Measurements from ENCODE around the gene KIF5C. TPM values are rescaled to one million over a fixed set of nuclear protein-coding genes. Genes with fewer than 3 reads are reported as not detected.

The KIF5C gene
- total RNA-seq, 8 experiments from 2014 or later, result 0.31 to 271 (median 222) TPM

DNA sequence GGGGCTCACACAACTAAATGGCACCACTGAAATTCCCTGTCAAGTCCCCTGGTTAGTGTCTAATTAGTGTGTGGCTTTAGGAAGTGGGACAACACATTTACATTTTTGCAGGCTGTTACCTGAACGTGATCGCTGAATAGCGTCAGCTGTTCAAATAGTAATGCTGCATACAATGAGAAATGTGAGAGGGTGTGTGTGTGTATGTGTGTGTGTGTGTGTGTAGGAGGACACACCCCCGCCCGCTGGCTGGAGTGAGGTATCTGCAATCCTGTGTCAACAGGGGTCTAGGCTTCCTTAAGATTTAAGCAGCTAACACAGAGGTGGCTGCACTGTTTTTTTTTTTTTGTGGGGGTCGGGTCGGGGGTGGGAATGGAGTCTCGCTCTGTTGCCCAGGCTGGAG lies 158.7 kb downstream of the KIF5C start:
- Histone ChIP-seq H3K4me1 (replicated peaks in 1 of 2) (peaks cover 0 to 6% of the 10 kb centered on the region in 2 donors), H3K27ac (no peak overlapping the region), H3K4me3 (no peak overlapping the region)
- 40 to 90% (median 80%) methylated on average over 1 to 3 of the region's 8 CpGs; no CpG with 5 or more reads in 5 of the 10 experiments for WGBS, 10 experiments
- in situ Hi-C loops (cut with MboI; ENCODE audit: low pct_unique_long_range_greater_than_20kb in 2 of 9, low sequenced_read_pairs in 9 of 9, unreplicated experiment in 9 of 9), result loop anchor here in 2 of 9 experiments (25.0 kb wide), 2 partner anchors 279 to 529 kb away; no protein-coding TSS in a partner anchor
- ATAC-seq (replicated peaks in 6 of 8), result peak in 1 of 8 experiments; percentile 19

DNA sequence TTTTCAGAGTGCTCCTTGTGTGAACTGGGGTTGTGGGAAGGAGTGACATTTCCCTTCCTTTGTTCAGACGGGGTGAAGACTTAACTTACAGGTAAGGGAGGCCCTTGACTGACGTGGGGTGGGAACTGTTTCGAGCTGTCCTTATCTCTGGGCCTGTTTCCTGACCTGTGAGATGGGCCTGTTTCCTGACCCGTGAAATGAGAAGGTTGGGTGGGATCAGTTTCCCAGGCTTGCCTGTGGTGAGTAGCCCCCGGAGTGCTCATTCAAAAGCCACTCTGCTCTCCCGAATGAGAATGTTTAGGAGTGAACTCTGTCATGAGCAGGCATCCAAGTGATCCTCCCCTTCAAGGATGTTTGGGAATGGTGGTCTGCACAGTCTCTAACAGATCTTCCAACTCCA lies 159.4 kb downstream of the KIF5C start:
- WGBS, 10 experiments, result 20 to 90% (median 78%) methylated on average over 1 to 5 of the region's 6 CpGs; no CpG with 5 or more reads in 1 of the 10 experiments
- ATAC-seq (replicated peaks in 6 of 8), result no peak
- no peak overlapping the region for H3K4me3 ChIP-seq
- H3K27ac ChIP-seq, result no peak overlapping the region
- in situ Hi-C loops (cut with MboI; ENCODE audit: low pct_unique_long_range_greater_than_20kb in 2 of 9, low sequenced_read_pairs in 9 of 9, unreplicated experiment in 9 of 9), result loop anchor here in 2 of 9 experiments (25.0 kb wide), 2 partner anchors 278 to 528 kb away; no protein-coding TSS in a partner anchor
- no peaks in the 10 kb centered on the region for H3K4me1 ChIP-seq (replicated peaks in 1 of 2)

DNA sequence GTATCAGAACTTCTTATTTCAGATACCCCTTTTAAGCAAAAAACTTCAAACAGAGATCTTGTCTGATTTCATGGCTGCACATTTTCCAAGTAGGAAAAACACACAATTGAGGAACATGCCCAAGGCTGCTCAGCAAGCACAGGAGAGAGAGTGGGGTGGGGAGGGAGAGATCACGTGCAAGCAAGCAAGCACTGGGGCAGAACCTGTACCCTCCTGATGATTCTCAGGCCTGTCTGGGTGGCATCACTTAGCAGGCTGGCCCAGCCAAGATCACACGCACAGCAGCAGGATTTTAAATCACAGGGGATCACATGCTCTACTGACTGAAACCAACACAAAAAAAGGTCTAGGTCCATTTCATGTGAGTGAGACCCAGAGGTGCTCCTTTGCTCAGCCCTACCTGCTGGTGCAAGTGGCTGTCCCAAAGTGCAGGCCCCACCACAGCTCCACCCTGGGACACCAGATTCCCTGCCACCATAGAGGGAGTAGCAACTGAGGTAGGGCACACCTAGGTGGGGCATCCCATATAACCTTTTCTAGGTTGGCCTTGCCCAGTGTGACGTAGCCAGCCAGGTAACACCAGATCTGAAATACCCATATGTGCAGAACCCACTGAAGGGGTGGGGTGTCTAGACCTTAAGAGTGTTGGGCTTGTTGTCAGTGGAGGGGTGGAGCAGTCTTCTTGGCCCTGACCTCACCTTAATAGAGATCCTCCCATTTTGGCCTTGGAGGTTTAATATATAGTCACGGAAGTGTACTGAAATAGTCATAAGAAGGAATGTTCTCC lies 161.7 kb downstream of the KIF5C start:
- in situ Hi-C loops (cut with MboI; ENCODE audit: low pct_unique_long_range_greater_than_20kb in 2 of 9, low sequenced_read_pairs in 9 of 9, unreplicated experiment in 9 of 9), result loop anchor here in 2 of 9 experiments (25.0 kb wide), 2 partner anchors 276 to 526 kb away; no protein-coding TSS in a partner anchor
- Histone ChIP-seq H3K4me3 (no peak overlapping the region), H3K4me1 (replicated peaks in 1 of 2) (no peaks in the 10 kb centered on the region), H3K27ac (no peak overlapping the region)
- no peak for ATAC-seq (replicated peaks in 6 of 8)
- 81 to 100% (median 100%) methylated on average over 1 to 3 of the region's 4 CpGs; no CpG with 5 or more reads in 4 of the 10 experiments for WGBS, 10 experiments

DNA sequence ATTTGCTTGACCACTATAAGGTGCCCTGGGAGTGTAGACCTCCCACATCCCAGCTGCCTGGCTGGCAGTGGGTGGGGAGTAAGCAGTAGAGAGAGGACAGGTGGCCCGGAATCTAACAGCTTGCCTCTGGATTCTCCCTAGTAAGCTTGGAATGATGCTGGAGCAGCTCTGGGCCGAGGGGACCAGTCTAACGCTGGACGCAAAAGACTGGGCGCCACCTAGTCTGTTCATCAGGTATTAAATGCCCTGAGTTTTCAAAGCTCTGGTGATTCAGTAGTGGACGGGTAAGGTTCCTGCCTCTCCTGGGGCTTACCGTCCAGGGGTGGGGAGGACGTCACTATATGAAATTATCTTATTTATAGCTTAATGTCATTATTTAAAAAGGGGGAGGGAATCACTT lies 162.8 kb downstream of the KIF5C start:
- Histone ChIP-seq H3K27ac (no peak overlapping the region), H3K4me1 (replicated peaks in 1 of 2) (no peaks in the 10 kb centered on the region), H3K4me3 (no peak overlapping the region)
- in situ Hi-C loops (cut with MboI; ENCODE audit: low pct_unique_long_range_greater_than_20kb in 2 of 9, low sequenced_read_pairs in 9 of 9, unreplicated experiment in 9 of 9), result loop anchor here in 2 of 9 experiments (25.0 kb wide), 2 partner anchors 274 to 524 kb away; no protein-coding TSS in a partner anchor
- 0 to 83% (median 78%) methylated on average over 1 to 4 of the region's 8 CpGs; no CpG with 5 or more reads in 5 of the 10 experiments for WGBS, 10 experiments
- peak in 5 of 8 experiments; percentile 13 to 24 (median 19) for ATAC-seq (replicated peaks in 6 of 8)

DNA sequence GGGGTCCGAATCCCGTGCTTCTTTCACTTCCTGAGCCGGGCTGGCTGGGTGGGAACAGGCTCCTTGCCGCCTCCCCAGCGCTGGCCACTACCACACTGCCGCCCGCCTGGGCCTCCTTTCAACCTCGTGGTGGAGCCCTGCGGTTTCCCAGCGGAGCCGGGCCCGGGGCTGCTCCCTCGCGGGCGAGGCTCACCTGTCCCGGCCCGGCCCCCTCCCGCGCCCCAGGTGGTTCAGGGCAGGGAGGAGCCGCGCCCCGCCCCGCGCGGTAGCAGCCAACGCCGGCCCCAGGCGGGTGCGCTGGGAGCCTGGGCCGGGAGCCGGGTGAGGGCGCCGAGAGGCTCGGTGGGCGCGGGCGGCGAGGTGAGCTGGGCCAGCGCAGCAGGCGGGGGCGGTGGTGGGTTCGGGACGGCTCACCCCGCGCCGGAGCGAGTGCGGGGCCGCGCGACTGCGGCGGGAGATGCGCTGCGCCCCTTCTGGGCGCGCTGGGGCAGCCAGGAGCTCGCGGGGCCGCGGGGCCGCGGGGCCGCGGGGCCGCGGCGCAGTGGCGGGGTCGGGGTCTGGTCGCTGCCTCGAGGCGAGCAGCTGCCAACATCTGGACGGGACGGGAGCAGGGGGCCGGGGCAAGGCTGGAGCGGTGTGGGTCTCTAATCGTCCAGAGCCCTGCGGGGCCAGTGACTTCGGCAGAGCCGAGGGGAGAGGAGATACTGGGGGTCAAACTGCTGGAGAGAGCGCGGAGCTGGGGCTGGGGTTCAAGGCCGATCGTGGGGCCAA lies 163.6 kb downstream of the KIF5C start, which contains the start of gene LYPD6B:
Gene LYPD6B (plus strand): TSS at position 258 of the 771 bp plus-strand sequence. CDS start 92,250 bp downstream, outside the sequence.
- 0 to 5% methylated on average over 1 to 4 of the region's 85 CpGs; no CpG with 5 or more reads in 8 of the 10 experiments for WGBS, 10 experiments
- H3K4me1 ChIP-seq (replicated peaks in 1 of 2), result no peaks in the 10 kb centered on the region
- H3K27ac ChIP-seq, result no peak within 1 kb of the TSS
- ATAC-seq (replicated peaks in 6 of 8), result peak; percentile 24 to 92 (median 86)
- peak within 1 kb of the TSS; percentile 29 to 41 (median 35) for H3K4me3 ChIP-seq
- in situ Hi-C loops (cut with MboI; ENCODE audit: low pct_unique_long_range_greater_than_20kb in 2 of 9, low sequenced_read_pairs in 9 of 9, unreplicated experiment in 9 of 9), result loop anchor here in 2 of 9 experiments (25.0 kb wide), 2 partner anchors 274 to 524 kb away; no protein-coding TSS in a partner anchor

DNA sequence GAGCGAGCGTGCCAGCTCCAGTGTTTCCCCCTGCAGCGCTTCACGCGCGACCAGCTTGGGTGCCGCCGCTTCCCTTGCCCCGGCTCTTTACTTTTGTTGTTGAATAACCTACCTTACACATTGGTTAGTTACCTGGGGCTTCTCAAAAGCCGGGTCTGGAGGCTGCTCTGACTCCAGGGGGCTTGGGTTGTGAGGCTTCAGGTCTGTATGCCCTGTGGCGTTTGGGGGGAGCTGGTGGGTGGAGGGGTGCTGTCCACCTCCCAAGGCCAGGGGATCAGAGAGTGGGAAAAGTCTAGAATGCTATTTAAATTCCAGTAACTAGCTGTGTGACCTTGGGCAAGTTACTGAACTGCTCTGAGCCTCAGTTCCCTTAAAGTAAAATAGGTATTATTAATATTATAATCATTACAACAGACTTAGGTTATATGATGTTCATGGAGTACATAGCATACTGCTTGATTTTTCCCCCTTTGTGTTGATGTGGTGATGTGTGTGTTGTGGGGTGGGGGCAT lies 164.2 kb downstream of the KIF5C start:
- WGBS, 10 experiments, result 0 to 100% (median 20%) methylated on average over 1 to 7 of the region's 11 CpGs; no CpG with 5 or more reads in 5 of the 10 experiments
- Histone ChIP-seq H3K27ac (no peak overlapping the region), H3K4me3 (peak overlapping the region; percentile 29 to 41 (median 35)), H3K4me1 (replicated peaks in 1 of 2) (no peaks in the 10 kb centered on the region)
- ATAC-seq (replicated peaks in 6 of 8), result no peak
- in situ Hi-C loops (cut with MboI; ENCODE audit: low pct_unique_long_range_greater_than_20kb in 2 of 9, low sequenced_read_pairs in 9 of 9, unreplicated experiment in 9 of 9), result loop anchor here in 2 of 9 experiments (25.0 kb wide), 2 partner anchors 273 to 523 kb away; no protein-coding TSS in a partner anchor

DNA sequence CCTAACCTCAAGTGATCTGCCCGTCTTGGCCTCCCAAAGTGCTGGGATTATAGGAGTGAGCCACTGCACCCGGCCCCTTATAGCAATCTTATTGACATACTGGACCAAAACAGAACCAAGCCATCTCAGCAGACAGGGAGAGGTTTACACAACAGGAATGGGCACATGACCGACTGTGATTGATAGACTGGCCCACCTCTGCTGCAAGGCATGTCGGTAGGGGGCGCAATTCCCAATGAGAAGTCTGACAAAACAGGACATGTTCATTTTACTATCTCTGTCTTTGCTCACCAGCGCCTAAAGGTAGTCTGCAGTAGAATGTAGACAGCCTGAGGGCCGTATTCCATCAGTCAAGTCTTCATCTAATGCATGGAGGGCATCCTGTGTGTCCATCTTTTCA lies 165.4 kb downstream of the KIF5C start:
- ATAC-seq (replicated peaks in 6 of 8), result peak in 2 of 8 experiments; percentile 32 to 34
- H3K4me3 ChIP-seq, result no peak overlapping the region
- WGBS, 10 experiments, result 25 to 100% (median 67%) methylated on average over 1 to 5 of the region's 7 CpGs; no CpG with 5 or more reads in 1 of the 10 experiments
- H3K27ac ChIP-seq, result no peak overlapping the region
- in situ Hi-C loops (cut with MboI; ENCODE audit: low pct_unique_long_range_greater_than_20kb in 2 of 9, low sequenced_read_pairs in 9 of 9, unreplicated experiment in 9 of 9), result loop anchor here in 2 of 9 experiments (25.0 kb wide), 2 partner anchors 272 to 522 kb away; no protein-coding TSS in a partner anchor
- no peaks in the 10 kb centered on the region for H3K4me1 ChIP-seq (replicated peaks in 1 of 2)

DNA sequence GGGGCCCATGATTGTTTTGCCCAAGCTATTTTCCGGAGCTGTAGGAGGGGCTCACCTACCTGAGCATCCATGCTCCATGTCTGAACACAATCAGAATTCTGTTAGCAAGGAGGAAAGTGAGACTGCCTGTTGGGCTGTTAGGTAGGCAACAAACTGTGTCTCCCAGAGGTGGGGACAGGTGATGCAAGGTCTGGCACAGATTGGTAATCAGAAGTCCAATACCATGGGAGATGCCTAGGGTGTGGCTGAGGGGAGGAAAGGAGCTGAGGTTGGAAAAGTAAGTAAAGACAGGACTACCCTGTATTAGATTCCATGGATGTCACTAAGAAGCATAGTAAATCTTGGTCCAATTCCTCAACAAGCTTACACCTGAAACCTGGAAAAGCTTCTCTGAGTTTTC lies 166.5 kb downstream of the KIF5C start:
- Histone ChIP-seq H3K27ac (no peak overlapping the region), H3K4me1 (replicated peaks in 1 of 2) (no peaks in the 10 kb centered on the region), H3K4me3 (no peak overlapping the region)
- WGBS, 10 experiments, result 40 to 86% (median 83%) methylated on average over 1 of the region's 1 CpG; no CpG with 5 or more reads in 7 of the 10 experiments
- ATAC-seq (replicated peaks in 6 of 8), result no peak
- in situ Hi-C loops (cut with MboI; ENCODE audit: low pct_unique_long_range_greater_than_20kb in 2 of 9, low sequenced_read_pairs in 9 of 9, unreplicated experiment in 9 of 9), result loop anchor here in 2 of 9 experiments (25.0 kb wide), 2 partner anchors 271 to 521 kb away; no protein-coding TSS in a partner anchor

DNA sequence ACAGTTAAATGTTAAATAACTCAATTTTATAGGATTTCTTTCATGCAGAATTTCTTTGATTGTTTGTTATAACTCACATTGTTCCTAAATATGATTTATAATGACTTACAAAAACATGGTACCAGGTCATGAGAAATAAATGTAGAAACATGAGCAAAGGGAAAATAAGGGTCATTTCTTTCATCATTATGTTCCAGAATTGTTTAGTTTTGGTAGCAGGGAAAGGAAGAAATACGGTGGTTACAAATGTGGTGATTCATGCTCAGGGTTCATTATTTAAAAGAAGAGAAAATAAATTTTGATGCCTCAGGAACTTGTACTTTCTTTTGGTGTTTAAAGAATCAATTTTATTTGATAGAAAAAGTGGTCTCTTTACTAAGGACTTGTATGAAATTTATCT lies 167.9 kb downstream of the KIF5C start:
- no peaks in the 10 kb centered on the region for H3K4me1 ChIP-seq (replicated peaks in 1 of 2)
- ATAC-seq (replicated peaks in 6 of 8), result no peak
- no peak overlapping the region for H3K27ac ChIP-seq
- no peak overlapping the region for H3K4me3 ChIP-seq
- in situ Hi-C loops (cut with MboI; ENCODE audit: low pct_unique_long_range_greater_than_20kb in 2 of 9, low sequenced_read_pairs in 9 of 9, unreplicated experiment in 9 of 9), result loop anchor here in 2 of 9 experiments (25.0 kb wide), 2 partner anchors 269 to 519 kb away; no protein-coding TSS in a partner anchor
- 0 to 100% (median 78%) methylated on average over 1 of the region's 1 CpG; no CpG with 5 or more reads in 2 of the 10 experiments for WGBS, 10 experiments

DNA sequence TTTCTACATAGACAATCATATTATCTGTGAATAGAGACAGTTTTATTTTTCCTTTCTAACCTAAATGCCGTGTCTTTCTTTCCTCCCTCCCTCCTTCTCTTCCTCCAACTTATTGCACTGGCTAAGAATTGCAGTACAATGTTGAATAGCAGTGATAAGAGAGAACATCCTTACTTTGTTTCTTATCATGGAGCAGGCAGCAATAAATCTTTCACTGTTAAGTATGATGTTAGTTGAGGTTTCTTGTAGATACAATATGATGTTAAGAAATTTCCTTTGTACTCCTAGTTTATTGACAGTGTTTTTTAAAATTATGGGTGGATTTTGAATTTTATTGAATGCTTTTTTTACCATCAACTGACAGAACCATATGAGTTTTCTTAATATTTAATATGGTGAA lies 169.5 kb downstream of the KIF5C start:
- no peaks in the 10 kb centered on the region for H3K4me1 ChIP-seq (replicated peaks in 1 of 2)
- WGBS, 10 experiments, result 40 to 86% (median 73%) methylated on average over 1 of the region's 1 CpG
- no peak for ATAC-seq (replicated peaks in 6 of 8)
- no peak overlapping the region for H3K4me3 ChIP-seq
- H3K27ac ChIP-seq, result no peak overlapping the region
- in situ Hi-C loops (cut with MboI; ENCODE audit: low pct_unique_long_range_greater_than_20kb in 2 of 9, low sequenced_read_pairs in 9 of 9, unreplicated experiment in 9 of 9), result loop anchor here in 2 of 9 experiments (25.0 kb wide), 2 partner anchors 268 to 518 kb away; no protein-coding TSS in a partner anchor

DNA sequence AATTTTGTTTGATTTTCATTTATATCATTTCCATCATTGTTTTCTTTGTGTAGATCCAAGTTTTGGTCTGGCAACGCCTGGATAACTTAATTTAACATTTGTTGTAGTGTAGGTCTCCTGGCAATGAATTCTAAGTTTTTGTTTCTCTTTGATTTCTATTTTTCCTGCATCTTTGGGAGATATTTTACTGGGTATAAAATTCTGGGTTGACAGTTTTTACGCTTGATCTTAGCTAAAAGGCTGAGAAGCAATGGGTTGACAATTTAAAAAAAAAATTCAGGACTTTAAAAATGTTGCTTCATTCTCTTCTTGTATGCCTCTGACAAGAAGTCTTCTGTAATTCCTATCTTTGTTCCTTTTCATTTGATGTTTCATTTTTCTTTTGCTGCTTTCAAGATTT lies 172.1 kb downstream of the KIF5C start:
- H3K4me3 ChIP-seq, result no peak overlapping the region
- H3K27ac ChIP-seq, result no peak overlapping the region
- no peaks in the 10 kb centered on the region for H3K4me1 ChIP-seq (replicated peaks in 1 of 2)
- WGBS, 10 experiments, result 6 to 89% (median 67%) methylated on average over 1 to 2 of the region's 2 CpGs
- in situ Hi-C loops (cut with MboI; ENCODE audit: low pct_unique_long_range_greater_than_20kb in 2 of 9, low sequenced_read_pairs in 9 of 9, unreplicated experiment in 9 of 9), result loop anchor here in 2 of 9 experiments (25.0 kb wide), 2 partner anchors 265 to 515 kb away; no protein-coding TSS in a partner anchor
- no peak for ATAC-seq (replicated peaks in 6 of 8)

DNA sequence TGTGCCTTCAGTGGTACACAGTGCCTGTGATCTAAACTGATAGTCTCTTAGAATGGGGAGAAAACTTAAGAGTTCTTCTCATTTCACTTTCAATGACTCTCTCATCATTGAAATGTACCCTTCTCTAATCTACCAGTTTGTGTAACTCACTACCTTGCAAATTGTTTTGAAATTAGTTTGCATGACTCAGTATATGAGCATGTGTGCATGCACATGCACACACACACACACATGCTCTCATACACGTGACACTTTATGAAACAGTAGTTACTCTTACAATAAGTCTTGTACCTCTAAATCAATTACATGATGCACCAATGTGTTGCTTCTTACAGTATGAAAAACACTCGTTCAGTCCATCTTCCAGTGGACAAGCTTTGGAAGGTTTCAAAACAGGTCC lies 174.1 kb downstream of the KIF5C start:
- no peaks in the 10 kb centered on the region for H3K4me1 ChIP-seq (replicated peaks in 1 of 2)
- 0 to 100% (median 73%) methylated on average over 1 to 2 of the region's 2 CpGs for WGBS, 10 experiments
- in situ Hi-C loops (cut with MboI; ENCODE audit: low pct_unique_long_range_greater_than_20kb in 2 of 9, low sequenced_read_pairs in 9 of 9, unreplicated experiment in 9 of 9), result loop anchor here in 2 of 9 experiments (25.0 kb wide), 2 partner anchors 263 to 513 kb away; no protein-coding TSS in a partner anchor
- ATAC-seq (replicated peaks in 6 of 8), result peak in 2 of 8 experiments; percentile 46 to 52
- H3K27ac ChIP-seq, result no peak overlapping the region
- H3K4me3 ChIP-seq, result no peak overlapping the region
